Liver (tissue), 3 donors: ENCODE measurements around the gene KCTD6.

Source experiments
- ATF3 ChIP-seq: IDR thresholded peaks from 2 replicates; pipeline ENCODE4 v1.6.1; 2016; ENCODE audit warnings: antibody characterized with exemption
- FOXA1 ChIP-seq: IDR thresholded peaks from 2 replicates; pipeline ENCODE4 v1.6.1; 2016; ENCODE audit warnings: antibody characterized with exemption
- FOXA2 ChIP-seq: IDR thresholded peaks from 2 replicates; pipeline ENCODE4 v1.6.1; 2016; ENCODE audit warnings: antibody characterized with exemption
- GABPA ChIP-seq, 2 donors: IDR thresholded peaks in 1 of 2; conservative IDR thresholded peaks in 1 of 2; 2 replicates each; pipeline ENCODE4 v1.6.1; 2016; ENCODE audit warnings: antibody characterized with exemption in 2 of 2, mild to moderate bottlenecking in 1 of 2, moderate library complexity in 1 of 2
- HNF4G ChIP-seq: IDR thresholded peaks from 2 replicates; pipeline ENCODE4 v1.6.1; 2016; ENCODE audit warnings: antibody characterized with exemption
- JUND ChIP-seq, 2 donors: IDR thresholded peaks; 2 replicates each; pipeline ENCODE4 v1.6.1; 2016; ENCODE audit warnings: antibody characterized with exemption in 2 of 2
- MAX ChIP-seq: IDR thresholded peaks from 2 replicates; pipeline ENCODE4 v1.6.1; 2016; ENCODE audit warnings: antibody characterized with exemption
- RAD21 ChIP-seq, 2 donors: IDR thresholded peaks; 2 replicates each; pipeline ENCODE4 v1.6.1; 2016; ENCODE audit warnings: antibody characterized with exemption in 2 of 2, mild to moderate bottlenecking in 2 of 2
- RXRA ChIP-seq, 2 donors: IDR thresholded peaks; 2 replicates each; pipeline ENCODE4 v1.6.1; 2017 to 2018; ENCODE audit warnings: antibody characterized with exemption in 2 of 2, mild to moderate bottlenecking in 1 of 2
- SP1 ChIP-seq: IDR thresholded peaks from 2 replicates; pipeline ENCODE4 v1.6.1; 2018; ENCODE audit warnings: antibody characterized with exemption, mild to moderate bottlenecking
- TAF1 ChIP-seq: conservative IDR thresholded peaks from 2 replicates; pipeline ENCODE4 v1.6.1; 2016; ENCODE audit warnings: antibody characterized with exemption, mild to moderate bottlenecking
- TF ChIP-seq, protein P1 (sequence below): fragments of 150-350 bp; IDR thresholded peaks from 2 replicates; pipeline ENCODE4 v1.5.1; 2017; ENCODE audit warnings: improper control_type of control experiment, low read depth, low read length; ENCODE audit not compliant: missing input control
- TF ChIP-seq, protein P2 (sequence below): IDR thresholded peaks from 2 replicates; pipeline ENCODE4 v1.6.1; 2016; ENCODE audit warnings: antibody characterized with exemption, mild to moderate bottlenecking
- donor health status: healthy.
- donor health status: healthy.

DNA sequence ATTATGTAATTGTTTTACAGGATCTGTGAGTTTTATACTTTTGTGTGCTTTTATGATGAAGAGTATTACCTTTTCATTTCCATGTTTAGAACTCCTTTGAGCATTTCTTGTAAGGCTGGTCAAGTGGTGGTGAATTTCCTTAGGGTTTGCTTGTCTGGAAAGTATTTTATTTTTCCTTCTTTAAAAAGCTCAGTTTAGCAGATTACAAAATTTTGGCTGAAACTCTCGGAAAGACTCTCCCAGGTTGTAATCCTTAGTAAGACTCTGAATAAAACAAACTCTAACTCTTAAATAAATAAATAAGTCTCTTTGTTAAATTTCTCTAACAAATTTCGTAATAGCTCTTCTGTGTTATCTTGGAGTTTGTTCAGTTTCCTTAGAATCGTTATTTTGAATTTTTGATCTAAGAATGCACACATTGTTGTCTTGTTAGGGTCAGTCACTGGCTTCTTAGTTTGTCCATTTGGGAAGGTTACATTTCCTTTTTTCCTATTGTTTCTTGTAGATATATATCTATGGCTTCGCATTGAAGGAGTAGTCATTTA lies 59.8 kb downstream of the KCTD6 start:
- TF ChIP-seq, protein P1, sequence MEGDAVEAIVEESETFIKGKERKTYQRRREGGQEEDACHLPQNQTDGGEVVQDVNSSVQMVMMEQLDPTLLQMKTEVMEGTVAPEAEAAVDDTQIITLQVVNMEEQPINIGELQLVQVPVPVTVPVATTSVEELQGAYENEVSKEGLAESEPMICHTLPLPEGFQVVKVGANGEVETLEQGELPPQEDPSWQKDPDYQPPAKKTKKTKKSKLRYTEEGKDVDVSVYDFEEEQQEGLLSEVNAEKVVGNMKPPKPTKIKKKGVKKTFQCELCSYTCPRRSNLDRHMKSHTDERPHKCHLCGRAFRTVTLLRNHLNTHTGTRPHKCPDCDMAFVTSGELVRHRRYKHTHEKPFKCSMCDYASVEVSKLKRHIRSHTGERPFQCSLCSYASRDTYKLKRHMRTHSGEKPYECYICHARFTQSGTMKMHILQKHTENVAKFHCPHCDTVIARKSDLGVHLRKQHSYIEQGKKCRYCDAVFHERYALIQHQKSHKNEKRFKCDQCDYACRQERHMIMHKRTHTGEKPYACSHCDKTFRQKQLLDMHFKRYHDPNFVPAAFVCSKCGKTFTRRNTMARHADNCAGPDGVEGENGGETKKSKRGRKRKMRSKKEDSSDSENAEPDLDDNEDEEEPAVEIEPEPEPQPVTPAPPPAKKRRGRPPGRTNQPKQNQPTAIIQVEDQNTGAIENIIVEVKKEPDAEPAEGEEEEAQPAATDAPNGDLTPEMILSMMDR = no peak
- TF ChIP-seq MAX (no peak), RAD21 (IDR thresholded peaks at IDR 0.05) (no peak), SP1 (no peak), ATF3 (no peak), GABPA (IDR thresholded peaks at IDR 0.05 in 1 of 2, conservative IDR thresholded peaks at IDR 0.05 in 1 of 2) (no peak), JUND (IDR thresholded peaks at IDR 0.05) (no peak), TAF1 (no peak), RXRA (IDR thresholded peaks at IDR 0.05) (no peak), FOXA1 (no peak), FOXA2 (no peak), HNF4G (no peak)
- TF ChIP-seq, protein P2, sequence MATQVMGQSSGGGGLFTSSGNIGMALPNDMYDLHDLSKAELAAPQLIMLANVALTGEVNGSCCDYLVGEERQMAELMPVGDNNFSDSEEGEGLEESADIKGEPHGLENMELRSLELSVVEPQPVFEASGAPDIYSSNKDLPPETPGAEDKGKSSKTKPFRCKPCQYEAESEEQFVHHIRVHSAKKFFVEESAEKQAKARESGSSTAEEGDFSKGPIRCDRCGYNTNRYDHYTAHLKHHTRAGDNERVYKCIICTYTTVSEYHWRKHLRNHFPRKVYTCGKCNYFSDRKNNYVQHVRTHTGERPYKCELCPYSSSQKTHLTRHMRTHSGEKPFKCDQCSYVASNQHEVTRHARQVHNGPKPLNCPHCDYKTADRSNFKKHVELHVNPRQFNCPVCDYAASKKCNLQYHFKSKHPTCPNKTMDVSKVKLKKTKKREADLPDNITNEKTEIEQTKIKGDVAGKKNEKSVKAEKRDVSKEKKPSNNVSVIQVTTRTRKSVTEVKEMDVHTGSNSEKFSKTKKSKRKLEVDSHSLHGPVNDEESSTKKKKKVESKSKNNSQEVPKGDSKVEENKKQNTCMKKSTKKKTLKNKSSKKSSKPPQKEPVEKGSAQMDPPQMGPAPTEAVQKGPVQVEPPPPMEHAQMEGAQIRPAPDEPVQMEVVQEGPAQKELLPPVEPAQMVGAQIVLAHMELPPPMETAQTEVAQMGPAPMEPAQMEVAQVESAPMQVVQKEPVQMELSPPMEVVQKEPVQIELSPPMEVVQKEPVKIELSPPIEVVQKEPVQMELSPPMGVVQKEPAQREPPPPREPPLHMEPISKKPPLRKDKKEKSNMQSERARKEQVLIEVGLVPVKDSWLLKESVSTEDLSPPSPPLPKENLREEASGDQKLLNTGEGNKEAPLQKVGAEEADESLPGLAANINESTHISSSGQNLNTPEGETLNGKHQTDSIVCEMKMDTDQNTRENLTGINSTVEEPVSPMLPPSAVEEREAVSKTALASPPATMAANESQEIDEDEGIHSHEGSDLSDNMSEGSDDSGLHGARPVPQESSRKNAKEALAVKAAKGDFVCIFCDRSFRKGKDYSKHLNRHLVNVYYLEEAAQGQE = no peak
